GM18909 (cell line): ENCODE results near the gene PLCB3.
A peak's percentile ranks its signal among the peaks of the same experiment; 100 is the strongest.

Experiments used
- ATAC-seq: cut with Tn5 transposase; IDR thresholded peaks from one replicate; pipeline ENCODE4 v1.9.1; 2021; ENCODE audit warnings: mild to moderate bottlenecking; ENCODE audit not compliant: unreplicated experiment, poor library complexity

PLCB3 gene

GRCh38 chr11:64263021-64263946 lies 12.0 kb downstream of the PLCB3 start:
- no peak for ATAC-seq

GRCh38 chr11:64263947-64264317 lies 12.6 kb downstream of the PLCB3 start:
- no peak for ATAC-seq

GRCh38 chr11:64264371-64264852 lies 13.1 kb downstream of the PLCB3 start:
- ATAC-seq, result no peak

- no peak for ATAC-seq
Observed at GRCh38 chr11:64265176-64266160, 14.1 kb downstream of the PLCB3 start.

- no peak for ATAC-seq
Observed at GRCh38 chr11:64266339-64266738, 15.0 kb downstream of the PLCB3 start.

- no peak for ATAC-seq
Observed at GRCh38 chr11:64267207-64267945, 16.0 kb downstream of the PLCB3 start.

GRCh38 chr11:64268025-64268892 lies 16.9 kb downstream of the PLCB3 start:
- ATAC-seq, result no peak

GRCh38 chr11:64268893-64269539 lies 17.7 kb downstream of the PLCB3 start:
- ATAC-seq, result peak; percentile 16

- ATAC-seq, result peak; percentile 70
Observed at GRCh38 chr11:64269540-64270220, 18.4 kb downstream of the PLCB3 start.

GRCh38 chr11:64275031-64275800 lies 23.9 kb downstream of the PLCB3 start:
- ATAC-seq, result no peak

GRCh38 chr11:64275841-64276240 lies 24.5 kb downstream of the PLCB3 start:
- ATAC-seq, result no peak

- ATAC-seq, result no peak
Observed at GRCh38 chr11:64276653-64277431, 25.5 kb downstream of the PLCB3 start.

- ATAC-seq, result no peak
Observed at GRCh38 chr11:64278576-64279190, 27.4 kb downstream of the PLCB3 start.

- ATAC-seq, result no peak
Observed at GRCh38 chr11:64281957-64282770, 30.8 kb downstream of the PLCB3 start.

GRCh38 chr11:64283092-64283491 lies 31.8 kb downstream of the PLCB3 start:
- ATAC-seq, result no peak
